Measurements from ENCODE around the gene TRIM65. TPM values are rescaled to one million over a fixed set of nuclear protein-coding genes. Genes with fewer than 3 reads are reported as not detected.

The TRIM65 gene
- total RNA-seq, 1 experiment from 2014 or later: 21.1 TPM

DNA sequence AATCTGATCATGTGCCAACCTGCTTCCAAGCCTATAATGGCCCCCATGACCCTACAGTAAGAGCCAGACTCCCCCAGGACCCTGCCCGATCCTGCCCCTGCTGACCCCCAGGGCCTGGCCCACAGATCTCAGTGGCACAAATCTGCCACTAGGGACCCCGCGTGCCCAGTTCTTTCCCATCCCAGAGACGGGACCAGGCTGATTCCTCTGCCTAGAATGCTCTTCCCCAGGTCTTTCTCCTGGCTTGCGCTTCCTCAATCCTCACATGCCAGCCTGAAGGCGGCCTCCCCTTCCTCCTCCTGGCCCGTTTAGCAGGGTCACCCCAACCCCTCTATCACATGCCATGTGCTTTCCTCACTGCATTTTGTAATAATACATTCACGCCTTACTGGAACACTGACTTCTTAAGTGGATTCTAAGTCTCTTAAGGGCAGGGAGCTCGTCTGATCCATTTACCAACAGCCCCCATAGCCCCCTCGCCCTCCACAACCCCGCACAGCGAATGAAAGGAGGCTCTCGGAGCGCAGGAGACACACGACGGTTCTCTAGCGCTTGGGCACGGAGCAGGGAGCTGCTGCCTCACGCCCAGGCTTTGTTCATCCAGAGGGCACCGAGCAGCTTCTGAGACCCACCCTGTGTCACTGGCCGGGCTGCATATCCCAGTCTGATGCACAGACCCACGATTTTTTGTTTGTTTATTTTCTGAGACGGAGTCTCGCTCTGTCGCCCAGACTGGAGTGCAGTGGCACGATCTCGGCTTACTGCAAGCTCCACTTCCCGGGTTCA, 1.2 kb downstream of the TRIM65 start:
- peak overlapping the region; percentile 73 for H2AFZ ChIP-seq
- ChIA-PET POLR2A (ENCODE audit: unreplicated experiment) (interaction anchor here (0.5 to 1.6 kb wide), 5 partner anchors 16 to 116 kb away, joined by 3 to 12 read pairs (median 5); partner anchors contain the start of gene TRIM47), CTCF (no interaction called here)
- H4K20me1 ChIP-seq (ENCODE audit: insufficient read depth): no peaks in the 10 kb centered on the region
- no peaks in the 10 kb centered on the region for H3K9me3 ChIP-seq (ENCODE audit: insufficient read depth, low read depth)
- DNase-seq: peak in 1 of 2 experiments; percentile 15
- H3F3A ChIP-seq (ENCODE audit: insufficient read depth, low read depth): peaks cover 19% of the 10 kb centered on the region; the same call in 1 of the 2 replicates
- no peaks in the 10 kb centered on the region for H3K9me2 ChIP-seq (ENCODE audit: insufficient read depth)
- peaks cover 19% of the 10 kb centered on the region for H3K79me2 ChIP-seq (ENCODE audit: low read depth)
- H3K27ac ChIP-seq: peak overlapping the region; percentile 33
- no peaks in the 10 kb centered on the region for H3K27me3 ChIP-seq (ENCODE audit: insufficient read depth, low read depth)
- H3K4me1 ChIP-seq (replicated peaks; ENCODE audit: insufficient read depth): 0 out of 2 replicates have a peak, but pooled peaks cover 4% of the 10 kb centered on the region
- TF ChIP-seq, protein P1, sequence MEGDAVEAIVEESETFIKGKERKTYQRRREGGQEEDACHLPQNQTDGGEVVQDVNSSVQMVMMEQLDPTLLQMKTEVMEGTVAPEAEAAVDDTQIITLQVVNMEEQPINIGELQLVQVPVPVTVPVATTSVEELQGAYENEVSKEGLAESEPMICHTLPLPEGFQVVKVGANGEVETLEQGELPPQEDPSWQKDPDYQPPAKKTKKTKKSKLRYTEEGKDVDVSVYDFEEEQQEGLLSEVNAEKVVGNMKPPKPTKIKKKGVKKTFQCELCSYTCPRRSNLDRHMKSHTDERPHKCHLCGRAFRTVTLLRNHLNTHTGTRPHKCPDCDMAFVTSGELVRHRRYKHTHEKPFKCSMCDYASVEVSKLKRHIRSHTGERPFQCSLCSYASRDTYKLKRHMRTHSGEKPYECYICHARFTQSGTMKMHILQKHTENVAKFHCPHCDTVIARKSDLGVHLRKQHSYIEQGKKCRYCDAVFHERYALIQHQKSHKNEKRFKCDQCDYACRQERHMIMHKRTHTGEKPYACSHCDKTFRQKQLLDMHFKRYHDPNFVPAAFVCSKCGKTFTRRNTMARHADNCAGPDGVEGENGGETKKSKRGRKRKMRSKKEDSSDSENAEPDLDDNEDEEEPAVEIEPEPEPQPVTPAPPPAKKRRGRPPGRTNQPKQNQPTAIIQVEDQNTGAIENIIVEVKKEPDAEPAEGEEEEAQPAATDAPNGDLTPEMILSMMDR (conservative IDR thresholded peaks at IDR 0.05): peak; percentile 41; the same call in 1 of the 2 replicates
- no peak for TF ChIP-seq EZH2 (IDR thresholded peaks at IDR 0.05; ENCODE audit: low read depth)
- H3K36me3 ChIP-seq (ENCODE audit: low read depth): no peaks in the 10 kb centered on the region
- intact Hi-C loops (cut with micrococcal nuclease; ENCODE audit: unreplicated experiment): loop anchor here (1.0 to 2.0 kb wide), 3 partner anchors 40 to 131 kb away; partner anchors contain the start of genes GALK1, UNC13D and WBP2
- H3K4me2 ChIP-seq: peak overlapping the region; percentile 83
- TSS peak; percentile 25 for BruUV-seq (replicated peaks)
- H3K4me3 ChIP-seq: peak overlapping the region; percentile 77

DNA sequence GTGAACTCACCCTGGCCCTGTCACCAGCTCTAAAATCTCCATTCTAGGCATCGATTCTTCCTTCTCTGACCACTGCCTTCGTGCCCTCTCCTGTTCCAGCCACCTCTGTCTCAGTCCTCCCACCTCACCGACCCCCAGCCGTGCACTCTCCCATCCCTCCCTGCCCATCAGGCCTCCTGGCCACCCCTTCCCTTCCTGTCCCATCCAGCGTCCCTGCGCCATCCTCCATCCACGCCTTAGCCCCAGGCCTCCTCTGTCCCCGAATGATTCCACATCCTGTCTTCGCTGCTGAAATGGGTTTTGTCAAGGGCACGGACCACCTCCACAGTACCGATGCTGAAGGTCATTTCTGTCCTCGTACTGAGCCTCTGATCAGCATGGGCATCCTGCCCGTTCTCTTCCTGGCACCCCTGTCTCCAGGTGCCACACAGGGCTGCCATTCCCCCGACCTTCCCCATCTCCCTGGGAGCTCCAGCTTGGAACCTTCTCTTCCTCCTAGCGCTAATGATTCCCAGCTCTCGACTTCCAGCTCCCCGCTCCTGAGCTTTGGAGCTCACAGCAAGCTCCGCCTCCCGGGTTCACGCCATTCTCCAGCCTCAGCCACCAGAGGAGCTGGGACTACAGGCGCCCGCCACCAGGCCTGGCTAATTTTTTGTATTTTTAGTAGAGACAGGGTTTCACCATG, 2.6 kb downstream of the TRIM65 start:
- no peak for DNase-seq
- ChIA-PET CTCF (no interaction called here), POLR2A (ENCODE audit: unreplicated experiment) (interaction anchor here (0.7 kb wide), 1 partner anchor 15 kb away, joined by 6 read pairs; no protein-coding TSS in a partner anchor)
- Histone ChIP-seq H3K27ac (no peak overlapping the region), H4K20me1 (ENCODE audit: insufficient read depth) (no peaks in the 10 kb centered on the region), H3K36me3 (ENCODE audit: low read depth) (no peaks in the 10 kb centered on the region; the same call in 1 of the 2 replicates), H3K79me2 (ENCODE audit: low read depth) (peaks cover 19% of the 10 kb centered on the region), H3K9me2 (ENCODE audit: insufficient read depth) (no peaks in the 10 kb centered on the region), H2AFZ (no peak overlapping the region), H3K4me1 (replicated peaks; ENCODE audit: insufficient read depth) (0 out of 2 replicates have a peak, but pooled peaks cover 4% of the 10 kb centered on the region), H3K9me3 (ENCODE audit: insufficient read depth, low read depth) (no peaks in the 10 kb centered on the region), H3K27me3 (ENCODE audit: insufficient read depth, low read depth) (no peaks in the 10 kb centered on the region), H3K4me2 (no peak overlapping the region; the same call in 1 of the 2 replicates), H3F3A (ENCODE audit: insufficient read depth, low read depth) (peaks cover 26% of the 10 kb centered on the region; the same call in 1 of the 2 replicates), H3K4me3 (no peak overlapping the region)
- no peak for TF ChIP-seq EZH2 (IDR thresholded peaks at IDR 0.05; ENCODE audit: low read depth)
- TF ChIP-seq, protein P1 (conservative IDR thresholded peaks at IDR 0.05): no peak
- BruUV-seq (replicated peaks): no TSS peak
- intact Hi-C loops (cut with micrococcal nuclease; ENCODE audit: unreplicated experiment): loop anchor here (2.0 kb wide), 1 partner anchor 129 kb away; the partner anchor contains the start of gene GALK1

DNA sequence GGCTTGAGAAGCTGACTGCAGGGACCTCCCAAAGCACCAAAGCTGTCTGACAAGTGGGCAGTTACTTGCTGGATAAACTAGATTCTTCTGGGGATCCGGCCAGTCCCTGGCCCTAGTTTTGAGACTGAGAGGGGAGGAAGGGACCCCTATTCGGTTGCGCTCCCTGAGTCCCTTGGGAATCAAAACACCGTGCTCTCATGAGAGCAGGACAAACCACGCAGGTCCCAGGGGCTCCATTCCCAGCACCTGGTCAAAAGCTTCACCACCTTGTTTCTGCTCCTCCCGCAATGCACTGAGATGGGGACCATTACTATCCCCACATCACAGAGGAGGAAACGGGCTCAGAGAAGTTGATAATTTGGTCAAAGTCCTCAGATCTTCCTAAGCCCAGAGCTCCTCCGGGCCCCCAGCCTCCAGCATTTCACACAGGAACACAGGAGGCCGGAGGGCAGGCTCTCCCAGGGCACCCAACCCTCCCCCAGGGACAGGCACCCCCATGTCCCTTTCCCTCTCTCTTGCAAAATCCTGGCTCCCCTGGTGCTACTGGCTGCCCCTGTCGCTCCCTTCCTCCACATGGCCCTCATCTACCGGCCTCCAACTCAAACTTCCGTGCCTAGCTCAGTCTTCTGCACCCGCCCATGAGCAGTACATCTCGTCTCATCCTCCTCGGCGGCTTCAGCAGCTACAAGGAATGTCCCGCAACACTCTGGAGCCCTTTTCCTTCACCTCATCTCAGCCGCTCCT, 3.3 kb downstream of the TRIM65 start:
- no peaks in the 10 kb centered on the region for H3K9me2 ChIP-seq (ENCODE audit: insufficient read depth)
- POLR2A ChIA-PET (ENCODE audit: unreplicated experiment): no interaction called here
- H3K27ac ChIP-seq: no peak overlapping the region
- no peaks in the 10 kb centered on the region for H3K27me3 ChIP-seq (ENCODE audit: insufficient read depth, low read depth)
- no peaks in the 10 kb centered on the region for H4K20me1 ChIP-seq (ENCODE audit: insufficient read depth)
- no peaks in the 10 kb centered on the region for H3K9me3 ChIP-seq (ENCODE audit: insufficient read depth, low read depth)
- H3K79me2 ChIP-seq (ENCODE audit: low read depth): peaks cover 19% of the 10 kb centered on the region
- DNase-seq: no peak
- BruUV-seq (replicated peaks): no TSS peak
- no peak overlapping the region for H3K4me3 ChIP-seq
- intact Hi-C loops (cut with micrococcal nuclease; ENCODE audit: unreplicated experiment): loop anchor here (2.0 kb wide), 1 partner anchor 129 kb away; the partner anchor contains the start of gene GALK1
- CTCF ChIA-PET: no interaction called here
- 0 out of 2 replicates have a peak, but pooled peaks cover 4% of the 10 kb centered on the region for H3K4me1 ChIP-seq (replicated peaks; ENCODE audit: insufficient read depth)
- no peak overlapping the region for H2AFZ ChIP-seq
- H3K4me2 ChIP-seq: no peak overlapping the region
- no peaks in the 10 kb centered on the region; the same call in 1 of the 2 replicates for H3K36me3 ChIP-seq (ENCODE audit: low read depth)
- peaks cover 26% of the 10 kb centered on the region; the same call in 1 of the 2 replicates for H3F3A ChIP-seq (ENCODE audit: insufficient read depth, low read depth)
- no peak for TF ChIP-seq EZH2 (IDR thresholded peaks at IDR 0.05; ENCODE audit: low read depth)
- TF ChIP-seq, protein P1 (conservative IDR thresholded peaks at IDR 0.05): no peak

Data from PC-9 (cell line).